ENCODE data around the gene SLC22A12.
A peak's percentile ranks its signal among the peaks of the same experiment; 100 is the strongest.

The SLC22A12 gene

DNA sequence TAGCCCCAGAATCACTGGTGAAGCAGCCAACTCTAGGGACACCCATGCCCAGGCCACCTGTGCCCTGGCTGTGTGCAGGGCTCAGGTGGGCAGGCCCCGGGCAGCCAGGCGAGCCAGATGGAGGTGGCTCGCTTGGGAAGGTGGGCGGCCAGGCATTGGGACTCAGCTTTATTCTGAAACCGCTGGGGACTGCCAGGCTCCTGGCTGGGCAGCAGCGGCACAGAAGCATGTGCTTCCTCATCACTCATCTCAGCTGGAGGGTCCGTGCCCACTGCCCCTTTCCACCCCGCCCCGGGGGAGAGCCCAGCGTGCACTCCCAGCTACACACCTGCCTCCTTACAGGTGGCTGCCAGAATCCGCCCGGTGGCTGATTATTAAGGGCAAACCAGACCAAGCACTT lies 27.1 kb upstream of the SLC22A12 start:
- no peak for DNase-seq

- no peak for DNase-seq
Measured at GRCh38 chr11:64564419-64564818, 26.6 kb upstream of the SLC22A12 start.

- DNase-seq: no peak
Measured at GRCh38 chr11:64564947-64565889, 25.8 kb upstream of the SLC22A12 start.

DNA sequence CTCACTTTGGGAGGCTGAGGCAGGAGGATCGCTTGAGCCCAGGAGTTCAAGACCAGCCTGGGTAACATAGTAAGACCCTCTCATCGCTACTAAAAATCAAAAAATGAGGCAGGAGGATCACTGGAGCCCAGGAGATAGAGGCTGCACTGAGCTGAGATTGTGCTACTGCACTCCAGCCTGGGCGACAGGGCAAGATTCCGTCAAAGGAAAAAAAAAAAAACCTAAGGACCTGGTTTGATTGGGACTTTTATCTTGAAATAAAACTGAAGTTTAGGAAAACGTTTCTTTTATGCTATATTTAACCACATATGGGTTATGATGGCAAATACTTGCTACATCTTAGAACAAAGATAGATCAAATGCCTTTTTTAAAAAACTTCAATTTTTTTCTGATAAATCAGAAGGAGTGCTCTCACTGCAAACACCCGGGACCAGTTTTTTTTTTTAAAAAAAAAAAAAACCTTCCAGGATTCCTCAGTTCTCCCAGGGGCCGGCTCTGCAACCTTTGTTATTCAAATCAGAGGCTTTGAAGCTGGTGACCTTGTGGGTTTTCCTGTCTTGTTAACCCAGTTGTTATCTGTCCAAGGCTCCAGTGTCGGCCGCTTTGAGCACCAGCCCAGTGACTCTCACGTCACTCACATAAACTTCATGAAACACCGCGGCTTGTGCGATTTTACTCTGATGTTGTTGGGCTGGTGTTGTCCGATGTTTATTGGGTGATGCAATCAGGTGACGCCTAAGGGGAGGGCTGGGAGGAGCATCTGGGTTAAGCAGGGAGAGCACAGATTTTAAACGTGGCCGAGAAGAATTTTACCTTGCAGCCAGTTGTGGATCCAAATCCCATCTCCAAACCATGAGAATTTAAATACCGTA lies 24.7 kb upstream of the SLC22A12 start:
- DNase-seq: no peak

DNA sequence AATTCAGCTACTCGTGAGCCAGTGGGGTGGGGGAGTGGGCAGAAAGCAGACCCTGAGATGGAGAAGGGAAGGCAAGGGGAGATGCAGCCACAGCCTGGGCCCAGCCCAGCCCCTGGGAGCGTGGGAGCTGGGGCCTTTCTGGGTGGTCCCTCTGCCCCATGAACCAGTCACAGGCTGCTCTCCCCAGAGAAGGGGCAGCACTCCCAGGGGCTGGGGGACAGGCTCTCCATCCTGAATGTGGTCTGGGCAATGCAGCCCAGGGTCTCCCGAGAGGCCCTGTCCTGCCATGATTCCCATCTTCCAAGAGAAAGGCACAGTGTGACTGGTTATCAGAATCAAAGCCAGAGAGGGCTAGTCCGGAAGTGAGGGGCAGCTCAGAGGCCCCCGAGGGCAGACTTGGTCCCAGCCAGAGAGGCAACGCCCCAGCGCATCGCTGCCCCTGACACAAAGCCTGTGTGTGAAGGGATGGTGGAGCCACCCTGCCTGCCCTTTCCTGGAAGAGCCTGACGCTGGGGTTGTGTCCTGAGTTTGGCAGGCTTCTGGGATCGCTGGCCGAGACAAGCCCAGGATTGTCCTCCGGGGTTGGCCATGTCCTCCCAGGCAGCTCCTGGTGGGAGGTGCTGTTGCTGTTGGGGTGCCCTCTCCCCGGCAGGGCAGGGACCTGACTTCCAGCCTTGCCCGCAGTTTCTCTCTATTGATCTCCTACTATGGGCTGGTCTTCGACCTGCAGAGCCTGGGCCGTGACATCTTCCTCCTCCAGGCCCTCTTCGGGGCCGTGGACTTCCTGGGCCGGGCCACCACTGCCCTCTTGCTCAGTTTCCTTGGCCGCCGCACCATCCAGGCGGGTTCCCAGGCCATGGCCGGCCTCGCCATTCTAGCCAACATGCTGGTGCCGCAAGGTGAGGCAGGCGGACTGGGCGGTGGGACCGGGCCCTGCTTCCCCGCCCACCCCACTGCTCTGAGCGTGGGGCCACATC lies 23.8 kb upstream of the SLC22A12 start:
- no peak for DNase-seq

- DNase-seq: no peak
Measured at GRCh38 chr11:64568041-64568571, 22.9 kb upstream of the SLC22A12 start.

DNA sequence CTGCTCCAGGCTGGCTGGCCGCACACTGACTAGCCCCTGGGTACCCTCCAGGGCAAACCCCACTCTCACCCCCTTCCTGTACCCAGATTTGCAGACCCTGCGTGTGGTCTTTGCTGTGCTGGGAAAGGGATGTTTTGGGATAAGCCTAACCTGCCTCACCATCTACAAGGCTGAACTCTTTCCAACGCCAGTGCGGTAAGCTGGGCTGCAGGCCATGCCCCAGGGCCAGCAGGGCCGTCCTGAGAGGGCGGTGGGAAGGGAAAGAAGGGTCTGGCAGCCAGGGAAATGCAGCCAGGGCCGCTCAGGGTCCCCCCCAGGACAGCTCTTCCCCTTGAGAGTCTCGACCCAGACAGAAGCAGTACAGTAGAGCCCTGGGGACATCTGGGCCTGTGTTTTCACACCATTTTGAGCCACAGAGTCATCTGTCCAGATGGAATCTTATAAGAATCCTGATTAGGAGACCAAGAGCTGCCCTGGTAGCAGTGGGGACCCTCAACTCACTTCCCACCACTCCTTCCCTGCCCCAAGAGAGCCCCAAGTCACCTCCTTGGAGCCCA lies 22.4 kb upstream of the SLC22A12 start:
- no peak for DNase-seq

GRCh38 chr11:64569300-64569970 lies 21.6 kb upstream of the SLC22A12 start:
- DNase-seq: no peak

DNA sequence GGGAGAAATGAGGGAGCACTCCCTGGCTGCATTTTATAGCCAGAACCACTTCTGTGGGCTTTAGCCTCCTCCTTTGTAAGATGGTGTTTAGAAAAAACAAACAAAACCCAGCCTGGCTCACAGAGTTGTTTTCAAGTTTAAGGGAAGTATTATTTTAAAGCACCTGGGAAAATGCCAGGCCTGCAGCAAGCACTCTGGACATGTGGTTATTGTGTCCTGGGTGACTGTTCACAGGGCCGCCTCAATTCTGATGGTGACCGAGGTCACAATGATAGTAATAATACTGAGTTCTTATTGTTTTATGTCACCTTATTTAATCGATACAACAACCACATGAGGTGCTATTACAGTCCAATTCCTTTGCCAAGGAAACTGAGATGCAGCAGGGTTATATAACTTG lies 20.7 kb upstream of the SLC22A12 start:
- DNase-seq: no peak

- DNase-seq: no peak
Measured at GRCh38 chr11:64571050-64571409, 20.0 kb upstream of the SLC22A12 start.

GRCh38 chr11:64571410-64572091 lies 19.5 kb upstream of the SLC22A12 start:
- DNase-seq: no peak

DNA sequence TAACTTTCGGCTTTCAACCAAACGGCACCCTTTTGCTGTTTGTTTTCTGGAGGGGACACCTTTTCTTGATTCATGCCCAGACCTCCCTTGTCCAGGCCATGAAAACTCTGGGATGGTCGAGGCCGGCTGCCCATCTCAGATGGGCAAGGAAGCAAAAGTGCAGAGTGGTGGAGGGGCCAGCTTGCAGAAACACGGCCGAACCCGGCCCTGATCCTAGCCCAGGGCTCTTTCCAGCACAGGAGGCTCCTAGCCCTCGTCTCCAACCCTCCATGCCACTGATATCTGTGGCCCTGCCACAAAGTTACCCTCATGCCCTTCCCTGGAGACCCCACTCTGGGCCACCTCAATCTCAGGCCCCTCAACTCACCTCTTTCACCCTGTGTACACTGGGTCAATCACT lies 18.9 kb upstream of the SLC22A12 start:
- DNase-seq: no peak

DNA sequence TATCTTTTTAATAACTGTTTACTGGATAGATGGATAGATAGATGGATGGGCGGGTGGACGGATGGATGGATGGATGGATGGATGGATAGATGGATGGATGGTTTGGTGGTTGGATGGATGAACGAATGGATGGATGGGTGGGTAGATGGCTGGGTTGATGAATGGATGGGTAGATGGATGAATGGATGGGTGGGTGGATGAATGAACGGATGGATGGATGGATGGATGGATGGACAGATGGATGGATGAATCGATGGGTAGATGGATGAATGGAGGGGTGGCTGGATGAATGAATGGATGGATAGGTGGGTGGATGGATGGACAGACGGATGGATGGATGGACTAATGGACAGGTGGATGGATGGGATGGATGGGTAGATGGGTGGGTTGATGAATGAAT lies 13.8 kb upstream of the SLC22A12 start:
- DNase-seq: no peak

GRCh38 chr11:64580412-64580811 lies 10.6 kb upstream of the SLC22A12 start:
- no peak for DNase-seq

DNA sequence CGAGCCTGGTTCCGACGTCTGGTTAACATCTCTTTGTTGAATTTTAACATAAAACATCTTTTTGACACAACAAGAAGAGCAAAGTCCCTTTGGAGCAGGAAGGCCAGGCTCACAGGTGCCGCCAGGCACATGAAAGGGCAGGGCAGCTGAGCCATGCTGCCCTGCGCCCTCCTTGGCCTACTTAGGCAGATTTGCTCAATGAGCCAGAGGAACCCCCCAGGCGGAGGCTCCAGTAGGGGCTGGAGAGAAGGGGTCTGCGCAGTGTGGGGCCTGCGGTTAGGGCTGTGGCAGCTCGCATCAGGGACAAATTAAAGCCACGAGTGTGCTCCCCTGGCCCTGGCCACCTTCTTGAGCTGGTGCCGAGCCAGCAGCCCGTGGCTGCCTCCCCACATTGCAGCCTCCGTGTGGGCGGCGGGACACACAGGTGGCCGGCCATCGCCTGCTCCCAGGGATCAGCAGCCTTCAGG lies 9.9 kb upstream of the SLC22A12 start:
- no peak for DNase-seq

DNA sequence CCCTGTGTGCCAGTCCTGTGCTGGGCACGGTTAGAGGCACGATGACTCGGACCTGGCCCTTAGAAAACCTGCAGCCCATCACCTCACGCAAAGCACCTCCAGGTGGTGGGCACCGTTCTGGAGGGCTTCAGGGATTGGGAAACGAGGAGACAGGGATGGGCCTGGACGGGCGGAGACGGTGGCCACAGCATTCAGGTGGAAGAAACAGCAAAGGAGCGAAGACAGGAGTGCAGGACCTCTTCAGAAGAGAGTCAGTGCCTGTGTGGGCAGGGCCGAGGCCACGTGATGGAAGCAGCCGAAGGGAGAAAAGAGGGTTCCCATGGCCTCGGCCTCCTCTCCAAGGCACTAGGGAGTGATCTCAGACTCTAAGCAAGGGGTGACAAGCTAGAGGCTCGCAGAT lies 8.1 kb upstream of the SLC22A12 start:
- no peak for DNase-seq

- DNase-seq: no peak
Measured at GRCh38 chr11:64583296-64584262, 7.4 kb upstream of the SLC22A12 start.

DNA sequence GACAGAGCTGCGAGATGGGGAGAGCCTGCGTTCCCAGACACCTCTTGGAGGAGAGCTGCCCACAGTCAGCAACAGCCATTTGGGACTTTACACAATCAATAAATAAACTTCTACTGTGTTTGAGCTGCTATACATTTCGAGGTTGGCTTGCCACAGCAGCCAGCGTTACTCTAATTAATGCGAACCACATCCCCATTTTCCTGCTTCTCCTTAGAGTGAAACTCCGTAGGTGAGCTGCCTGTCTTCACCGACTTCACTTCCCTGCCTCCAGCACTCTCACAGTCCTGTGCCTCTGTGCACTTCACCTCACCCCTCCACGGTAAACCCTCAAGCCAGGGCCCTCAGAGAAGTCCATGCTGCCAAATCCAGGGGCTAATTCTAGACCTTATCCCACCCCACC lies 5.9 kb upstream of the SLC22A12 start:
- DNase-seq: no peak

GRCh38 chr11:64586366-64586765 lies 4.7 kb upstream of the SLC22A12 start:
- DNase-seq: peak; percentile 23

DNA sequence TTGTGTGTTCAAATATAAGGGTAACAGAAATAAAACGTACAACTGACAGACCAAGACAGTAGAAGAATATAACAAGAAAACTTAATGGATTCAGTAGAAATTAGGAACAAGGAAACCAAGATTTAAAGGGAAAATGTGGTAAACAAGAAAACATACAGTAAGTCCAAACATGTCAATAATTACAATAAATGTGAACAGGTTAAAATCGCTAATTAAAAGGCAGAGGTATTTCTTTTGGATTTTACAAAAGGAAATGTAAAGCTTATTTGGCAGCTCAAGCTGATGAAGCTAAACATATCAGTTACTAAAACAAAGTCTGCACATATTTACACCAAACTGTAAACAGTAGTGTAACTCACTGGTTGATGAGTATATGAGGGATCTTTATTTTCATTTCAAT lies 2.3 kb upstream of the SLC22A12 start:
- DNase-seq: no peak

All from inflammatory macrophage treated with lipopolysaccharide for 4 hours (primary cell).